KBM-7 (cell line): ENCODE measurements around the gene B3GNT8.
"Not testable (repeated sequence)": the region's sequence is repeated elsewhere in the genome, so short reads cannot be mapped to it uniquely, and the experiment has no call there.

ENCODE experiments used
- DNase-seq: peaks from one replicate; pipeline ENCODE4 v3.0.0-alpha.2; 2015
- in situ Hi-C: fragments of 300-500 bp; cut with MboI; formaldehyde crosslinking; loops from 2 replicates; pipeline ENCODE4 v1.14.3; 2020; ENCODE audit warnings: low sequenced_read_pairs, low pct_unique_long_range_greater_than_20kb, mixed read lengths

B3GNT8 gene

GRCh38 chr19:41399525-41399924 is 27.6 kb downstream of the B3GNT8 start:
- in situ Hi-C loops: no loop called here

GRCh38 chr19:41399091-41399490 is 28.1 kb downstream of the B3GNT8 start:
- no peak for DNase-seq
- in situ Hi-C loops: no loop called here

More at GRCh38 chr19:41399525-41399924, 27.6 kb downstream of the B3GNT8 start:
- DNase-seq: no peak

GRCh38 chr19:41398598-41398997 is 28.6 kb downstream of the B3GNT8 start:
- DNase-seq: no peak
- in situ Hi-C loops: no loop called here

GRCh38 chr19:41398050-41398418 is 29.1 kb downstream of the B3GNT8 start:
- DNase-seq: no peak
- in situ Hi-C loops: no loop called here

- DNase-seq: peak; percentile 99
- in situ Hi-C loops: no loop called here
These were observed 29.8 kb downstream of the B3GNT8 start, which contains the start of the genes BCKDHA and EXOSC5 for GRCh38 chr19:41397086-41398049. BCKDHA (plus strand) TSS chr19:41397818; CDS start chr19:41397828, 10 bp downstream. EXOSC5 (minus strand) TSS chr19:41397359; CDS start chr19:41397328, 31 bp downstream.

- in situ Hi-C loops: no loop called here
- DNase-seq: no peak
These were observed 31.8 kb downstream of the B3GNT8 start for GRCh38 chr19:41395355-41395754.

GRCh38 chr19:41392775-41393174 is 34.4 kb downstream of the B3GNT8 start:
- in situ Hi-C loops: no loop called here
- DNase-seq: no peak

GRCh38 chr19:41391618-41392017 is 35.6 kb downstream of the B3GNT8 start:
- in situ Hi-C loops: no loop called here
- DNase-seq: no peak

GRCh38 chr19:41386442-41386841 is 40.7 kb downstream of the B3GNT8 start:
- in situ Hi-C loops: no loop called here
- DNase-seq: no peak

- DNase-seq: no peak
- in situ Hi-C loops: no loop called here
These were observed 42.8 kb downstream of the B3GNT8 start for GRCh38 chr19:41384351-41384750.

GRCh38 chr19:41381536-41381935 is 45.6 kb downstream of the B3GNT8 start:
- in situ Hi-C loops, DNase-seq: not testable (repeated sequence)

- in situ Hi-C loops: no loop called here
- peak; percentile 49 for DNase-seq
These were observed 49.0 kb downstream of the B3GNT8 start for GRCh38 chr19:41377977-41378709.

- no peak for DNase-seq
- in situ Hi-C loops: no loop called here
These were observed 50.2 kb downstream of the B3GNT8 start for GRCh38 chr19:41376998-41377365.

GRCh38 chr19:41376241-41376997 is 50.8 kb downstream of the B3GNT8 start, which contains the start of gene TMEM91:
TMEM91 (plus strand) TSS chr19:41376533; CDS start chr19:41378310, 1,777 bp downstream.
- in situ Hi-C loops: no loop called here
- DNase-seq: no peak
